GM23338 (cell line): ENCODE results near the gene SNX21. TPM values are rescaled to one million over a fixed set of nuclear protein-coding genes. Genes with fewer than 3 reads are reported as not detected.

Experiments
- ATAC-seq: fragments of 200-7000 bp; cut with Tn5 transposase; 3 replicates; pipeline ENCODE4 v1.9.1; 2020
- DNase-seq: peaks from one replicate; pipeline ENCODE4 v3.0.0-alpha.2; 2015; ENCODE audit warnings: low spot score
- H2AFZ ChIP-seq: fragments of 200-600 bp; sonication (generic); 2 replicates; pipeline ENCODE4 v1.8.0; 2016; ENCODE audit warnings: antibody characterized with exemption, mild to moderate bottlenecking, moderate library complexity
- H3F3A ChIP-seq: fragments of 200-600 bp; sonication (generic); replicated peaks from 2 replicates; pipeline ENCODE4 v1.8.0; 2017; ENCODE audit warnings: antibody characterized with exemption, mixed run types, low read depth
- H3K27ac ChIP-seq: fragments of 200-600 bp; sonication (generic); 2 replicates; pipeline ENCODE4 v1.6.1; 2016; ENCODE audit warnings: low read depth
- H3K27me3 ChIP-seq: fragments of 200-600 bp; sonication (generic); 2 replicates; pipeline ENCODE4 v1.8.0; 2016; ENCODE audit warnings: mild to moderate bottlenecking, mixed run types, moderate library complexity; ENCODE audit not compliant: insufficient read depth
- H3K36me3 ChIP-seq: fragments of 200-600 bp; sonication (generic); 2 replicates; pipeline ENCODE4 v1.8.0; 2016; ENCODE audit warnings: mild to moderate bottlenecking; ENCODE audit not compliant: insufficient read depth
- H3K4me1 ChIP-seq: fragments of 200-600 bp; sonication (generic); 2 replicates; pipeline ENCODE4 v1.8.0; 2016; ENCODE audit warnings: mild to moderate bottlenecking, moderate library complexity; ENCODE audit not compliant: insufficient read depth
- H3K4me2 ChIP-seq: fragments of 200-600 bp; sonication (generic); 2 replicates; pipeline ENCODE4 v1.7.1; 2017; ENCODE audit warnings: mixed run types
- H3K4me3 ChIP-seq: fragments of 200-600 bp; sonication (generic); 2 replicates; pipeline ENCODE4 v1.6.1; 2016; ENCODE audit warnings: mixed run types
- H3K79me2 ChIP-seq: fragments of 200-600 bp; sonication (generic); replicated peaks from 2 replicates; pipeline ENCODE4 v1.8.0; 2017; ENCODE audit warnings: mild to moderate bottlenecking; ENCODE audit not compliant: insufficient read depth
- H3K9me2 ChIP-seq: fragments of 200-600 bp; sonication (generic); 2 replicates; pipeline ENCODE4 v1.8.0; 2017; ENCODE audit not compliant: insufficient read depth
- H4K20me1 ChIP-seq: fragments of 200-600 bp; sonication (generic); replicated peaks from 2 replicates; pipeline ENCODE4 v1.8.0; 2017; ENCODE audit warnings: mild to moderate bottlenecking; ENCODE audit not compliant: insufficient read depth
- H3K27ac Mint-ChIP-seq: 2 replicates; pipeline ENCODE4 v1.8.0; 2020; ENCODE audit warnings: inconsistent platforms, mild to moderate bottlenecking, moderate library complexity, mixed read lengths
- H3K27me3 Mint-ChIP-seq: 3 replicates; pipeline ENCODE4 v1.8.0; 2022; ENCODE audit warnings: low read depth, mild to moderate bottlenecking, moderate library complexity, mixed read lengths, inconsistent platforms; ENCODE audit not compliant: insufficient read depth, poor library complexity
- H3K36me3 Mint-ChIP-seq: 3 replicates; pipeline ENCODE4 v1.8.0; 2021; ENCODE audit warnings: low read depth, mild to moderate bottlenecking, inconsistent platforms, moderate library complexity, mixed read lengths
- H3K4me1 Mint-ChIP-seq: 3 replicates; pipeline ENCODE4 v1.8.0; 2020; ENCODE audit warnings: mild to moderate bottlenecking, inconsistent platforms, mixed read lengths
- H3K4me3 Mint-ChIP-seq: 3 replicates; pipeline ENCODE4 v1.8.0; 2021; ENCODE audit warnings: moderate library complexity, mild to moderate bottlenecking, inconsistent platforms, mixed read lengths
- H3K9me3 Mint-ChIP-seq: 3 replicates; pipeline ENCODE4 v1.8.0; 2020; ENCODE audit warnings: moderate library complexity, mild to moderate bottlenecking, inconsistent platforms, mixed read lengths
- CREB1 ChIP-seq: fragments of 250-450 bp; sonication (Bioruptor Pico); IDR thresholded peaks from 2 replicates; pipeline ENCODE4 v1.5.0; 2020; ENCODE audit warnings: low read depth, mild to moderate bottlenecking, moderate library complexity
- EZH2 ChIP-seq: fragments of 200-600 bp; sonication (generic); IDR thresholded peaks from one replicate; pipeline ENCODE4 v1.8.0; 2017; ENCODE audit warnings: antibody characterized with exemption, mild to moderate bottlenecking, low read depth; ENCODE audit not compliant: unreplicated experiment
- EZH2phosphoT487 ChIP-seq: fragments of 200-600 bp; sonication (generic); IDR thresholded peaks from one replicate; pipeline ENCODE4 v1.8.1; 2018; ENCODE audit warnings: antibody characterized with exemption; ENCODE audit not compliant: unreplicated experiment
- JUNB ChIP-seq: IDR thresholded peaks from one replicate; pipeline ENCODE4 v1.6.1; 2016; ENCODE audit warnings: antibody characterized with exemption; ENCODE audit not compliant: unreplicated experiment
- NANOG ChIP-seq: IDR thresholded peaks from 2 replicates; pipeline ENCODE4 v1.6.1; 2016; ENCODE audit warnings: antibody characterized with exemption, borderline replicate concordance
- POLR2AphosphoS5 ChIP-seq: IDR thresholded peaks from 2 replicates; pipeline ENCODE4 v1.6.1; 2016; ENCODE audit warnings: antibody characterized with exemption, low read depth
- STAT1 ChIP-seq: IDR thresholded peaks from one replicate; pipeline ENCODE4 v1.6.1; 2016; ENCODE audit warnings: antibody characterized with exemption; ENCODE audit not compliant: unreplicated experiment
- ZNF114 ChIP-seq: fragments of 250-450 bp; sonication (Bioruptor Pico); IDR thresholded peaks from 2 replicates; pipeline ENCODE4 v1.5.0; 2020; ENCODE audit warnings: mild to moderate bottlenecking, moderate library complexity
- ZNF331 ChIP-seq: fragments of 250-450 bp; sonication (Bioruptor Pico); IDR thresholded peaks from 2 replicates; pipeline ENCODE4 v1.5.0; 2020; ENCODE audit warnings: low read depth, mild to moderate bottlenecking, moderate library complexity
- polyA plus RNA-seq: library from polyadenylated mRNA; unstranded; fragments of >200 nt; fragmentation: Nextera tagmentation; extraction: Ambion mirVana; gene quantifications from 2 replicates; pipeline ENCODE4 v1.2.1, GENCODE V29; 2016
- total RNA-seq: library from RNA; depleted of rRNA; stranded (reverse); fragments of >200 nt; shearing (Covaris generic); gene quantifications from 2 replicates; pipeline ENCODE4 v1.2.3, GENCODE V29; 2014
- TF ChIP-seq, protein P1 (sequence below), 2 experiments: fragments of 200-600 bp in 1 of 2; sonication (generic) in 1 of 2; conservative IDR thresholded peaks; 2 replicates each; pipeline versions ENCODE4 v1.5.1 to v1.6.1; 2016 to 2017; ENCODE audit warnings: antibody characterized with exemption in 2 of 2, low read depth in 2 of 2, mild to moderate bottlenecking in 2 of 2, moderate library complexity in 1 of 2
- TF ChIP-seq, protein P2 (sequence below): IDR thresholded peaks from one replicate; pipeline ENCODE4 v1.6.1; 2018; ENCODE audit warnings: antibody characterized with exemption; ENCODE audit not compliant: unreplicated experiment
- TF ChIP-seq, protein P3 (sequence below): IDR thresholded peaks from 2 replicates; pipeline ENCODE4 v1.6.1; 2016; ENCODE audit warnings: antibody characterized with exemption
- TF ChIP-seq, protein P4 (sequence below): fragments of 250-450 bp; sonication (Bioruptor Pico); IDR thresholded peaks from 2 replicates; pipeline ENCODE4 v1.5.0; 2020; ENCODE audit warnings: mild to moderate bottlenecking, moderate library complexity

Gene SNX21
- total and polyA plus RNA-seq, 2 experiments from 2014 or later, result 13.3 to 31.5 TPM

DNA sequence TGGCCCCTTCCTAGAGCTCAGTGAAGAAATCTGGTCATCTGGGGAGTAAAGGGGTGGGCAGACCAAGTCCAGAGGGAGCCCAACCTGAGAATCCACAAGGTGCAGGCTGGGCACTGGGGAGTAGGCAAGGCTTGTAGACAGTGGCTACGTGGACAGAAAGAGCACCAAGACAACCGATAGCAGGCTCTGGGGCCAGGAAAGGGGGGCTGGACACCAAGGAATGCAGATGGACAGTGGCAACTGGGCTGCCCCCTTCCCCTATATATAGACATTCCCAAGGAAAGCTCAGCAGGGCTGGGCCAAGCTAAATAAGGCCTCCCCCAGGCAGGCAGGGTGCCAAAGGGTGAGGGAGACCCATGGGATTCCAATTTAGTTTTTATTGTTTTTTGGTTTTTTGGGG lies 5.0 kb upstream of the SNX21 start:
- Histone ChIP-seq H3K9me2 (no peaks in the 10 kb centered on the region), H3K4me1 (peaks cover 18% of the 10 kb centered on the region; the same call in 1 of the 2 replicates), H3K4me2 (no peak overlapping the region), H3K36me3 (no peaks in the 10 kb centered on the region), H3K27ac (no peak overlapping the region), H3K79me2 (no peaks in the 10 kb centered on the region), H4K20me1 (no peaks in the 10 kb centered on the region), H3F3A (peaks cover 13% of the 10 kb centered on the region), H2AFZ (no peak overlapping the region), H3K27me3 (peaks cover 3% of the 10 kb centered on the region), H3K4me3 (no peak overlapping the region)
- Mint-ChIP-seq H3K36me3 (peaks cover 4% of the 10 kb centered on the region; the same call in 1 of the 3 replicates), H3K9me3 (no peaks in the 10 kb centered on the region; the same call in 1 of the 3 replicates), H3K4me3 (no peak overlapping the region), H3K27me3 (peaks cover 18% of the 10 kb centered on the region), H3K4me1 (peaks cover 30% of the 10 kb centered on the region), H3K27ac (0 out of 2 replicates have a peak overlapping the region, but pooled peaks have one; percentile 36)
- DNase-seq (no peak), ATAC-seq (no peak)
- TF ChIP-seq, protein P1, sequence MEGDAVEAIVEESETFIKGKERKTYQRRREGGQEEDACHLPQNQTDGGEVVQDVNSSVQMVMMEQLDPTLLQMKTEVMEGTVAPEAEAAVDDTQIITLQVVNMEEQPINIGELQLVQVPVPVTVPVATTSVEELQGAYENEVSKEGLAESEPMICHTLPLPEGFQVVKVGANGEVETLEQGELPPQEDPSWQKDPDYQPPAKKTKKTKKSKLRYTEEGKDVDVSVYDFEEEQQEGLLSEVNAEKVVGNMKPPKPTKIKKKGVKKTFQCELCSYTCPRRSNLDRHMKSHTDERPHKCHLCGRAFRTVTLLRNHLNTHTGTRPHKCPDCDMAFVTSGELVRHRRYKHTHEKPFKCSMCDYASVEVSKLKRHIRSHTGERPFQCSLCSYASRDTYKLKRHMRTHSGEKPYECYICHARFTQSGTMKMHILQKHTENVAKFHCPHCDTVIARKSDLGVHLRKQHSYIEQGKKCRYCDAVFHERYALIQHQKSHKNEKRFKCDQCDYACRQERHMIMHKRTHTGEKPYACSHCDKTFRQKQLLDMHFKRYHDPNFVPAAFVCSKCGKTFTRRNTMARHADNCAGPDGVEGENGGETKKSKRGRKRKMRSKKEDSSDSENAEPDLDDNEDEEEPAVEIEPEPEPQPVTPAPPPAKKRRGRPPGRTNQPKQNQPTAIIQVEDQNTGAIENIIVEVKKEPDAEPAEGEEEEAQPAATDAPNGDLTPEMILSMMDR (conservative IDR thresholded peaks at IDR 0.05; ENCODE audit: low read depth in 2 of 2), result no peak
- TF ChIP-seq CREB1 (no peak), ZNF331 (CRISPR knock-in tag) (no peak), EZH2 (no peak), JUNB (no peak), STAT1 (no peak), EZH2phosphoT487 (no peak), ZNF114 (CRISPR knock-in tag) (no peak), POLR2AphosphoS5 (no peak), NANOG (no peak)
- TF ChIP-seq, protein P2, sequence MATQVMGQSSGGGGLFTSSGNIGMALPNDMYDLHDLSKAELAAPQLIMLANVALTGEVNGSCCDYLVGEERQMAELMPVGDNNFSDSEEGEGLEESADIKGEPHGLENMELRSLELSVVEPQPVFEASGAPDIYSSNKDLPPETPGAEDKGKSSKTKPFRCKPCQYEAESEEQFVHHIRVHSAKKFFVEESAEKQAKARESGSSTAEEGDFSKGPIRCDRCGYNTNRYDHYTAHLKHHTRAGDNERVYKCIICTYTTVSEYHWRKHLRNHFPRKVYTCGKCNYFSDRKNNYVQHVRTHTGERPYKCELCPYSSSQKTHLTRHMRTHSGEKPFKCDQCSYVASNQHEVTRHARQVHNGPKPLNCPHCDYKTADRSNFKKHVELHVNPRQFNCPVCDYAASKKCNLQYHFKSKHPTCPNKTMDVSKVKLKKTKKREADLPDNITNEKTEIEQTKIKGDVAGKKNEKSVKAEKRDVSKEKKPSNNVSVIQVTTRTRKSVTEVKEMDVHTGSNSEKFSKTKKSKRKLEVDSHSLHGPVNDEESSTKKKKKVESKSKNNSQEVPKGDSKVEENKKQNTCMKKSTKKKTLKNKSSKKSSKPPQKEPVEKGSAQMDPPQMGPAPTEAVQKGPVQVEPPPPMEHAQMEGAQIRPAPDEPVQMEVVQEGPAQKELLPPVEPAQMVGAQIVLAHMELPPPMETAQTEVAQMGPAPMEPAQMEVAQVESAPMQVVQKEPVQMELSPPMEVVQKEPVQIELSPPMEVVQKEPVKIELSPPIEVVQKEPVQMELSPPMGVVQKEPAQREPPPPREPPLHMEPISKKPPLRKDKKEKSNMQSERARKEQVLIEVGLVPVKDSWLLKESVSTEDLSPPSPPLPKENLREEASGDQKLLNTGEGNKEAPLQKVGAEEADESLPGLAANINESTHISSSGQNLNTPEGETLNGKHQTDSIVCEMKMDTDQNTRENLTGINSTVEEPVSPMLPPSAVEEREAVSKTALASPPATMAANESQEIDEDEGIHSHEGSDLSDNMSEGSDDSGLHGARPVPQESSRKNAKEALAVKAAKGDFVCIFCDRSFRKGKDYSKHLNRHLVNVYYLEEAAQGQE, result no peak
- TF ChIP-seq, protein P3, sequence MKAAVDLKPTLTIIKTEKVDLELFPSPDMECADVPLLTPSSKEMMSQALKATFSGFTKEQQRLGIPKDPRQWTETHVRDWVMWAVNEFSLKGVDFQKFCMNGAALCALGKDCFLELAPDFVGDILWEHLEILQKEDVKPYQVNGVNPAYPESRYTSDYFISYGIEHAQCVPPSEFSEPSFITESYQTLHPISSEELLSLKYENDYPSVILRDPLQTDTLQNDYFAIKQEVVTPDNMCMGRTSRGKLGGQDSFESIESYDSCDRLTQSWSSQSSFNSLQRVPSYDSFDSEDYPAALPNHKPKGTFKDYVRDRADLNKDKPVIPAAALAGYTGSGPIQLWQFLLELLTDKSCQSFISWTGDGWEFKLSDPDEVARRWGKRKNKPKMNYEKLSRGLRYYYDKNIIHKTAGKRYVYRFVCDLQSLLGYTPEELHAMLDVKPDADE, result no peak
- TF ChIP-seq, protein P4, sequence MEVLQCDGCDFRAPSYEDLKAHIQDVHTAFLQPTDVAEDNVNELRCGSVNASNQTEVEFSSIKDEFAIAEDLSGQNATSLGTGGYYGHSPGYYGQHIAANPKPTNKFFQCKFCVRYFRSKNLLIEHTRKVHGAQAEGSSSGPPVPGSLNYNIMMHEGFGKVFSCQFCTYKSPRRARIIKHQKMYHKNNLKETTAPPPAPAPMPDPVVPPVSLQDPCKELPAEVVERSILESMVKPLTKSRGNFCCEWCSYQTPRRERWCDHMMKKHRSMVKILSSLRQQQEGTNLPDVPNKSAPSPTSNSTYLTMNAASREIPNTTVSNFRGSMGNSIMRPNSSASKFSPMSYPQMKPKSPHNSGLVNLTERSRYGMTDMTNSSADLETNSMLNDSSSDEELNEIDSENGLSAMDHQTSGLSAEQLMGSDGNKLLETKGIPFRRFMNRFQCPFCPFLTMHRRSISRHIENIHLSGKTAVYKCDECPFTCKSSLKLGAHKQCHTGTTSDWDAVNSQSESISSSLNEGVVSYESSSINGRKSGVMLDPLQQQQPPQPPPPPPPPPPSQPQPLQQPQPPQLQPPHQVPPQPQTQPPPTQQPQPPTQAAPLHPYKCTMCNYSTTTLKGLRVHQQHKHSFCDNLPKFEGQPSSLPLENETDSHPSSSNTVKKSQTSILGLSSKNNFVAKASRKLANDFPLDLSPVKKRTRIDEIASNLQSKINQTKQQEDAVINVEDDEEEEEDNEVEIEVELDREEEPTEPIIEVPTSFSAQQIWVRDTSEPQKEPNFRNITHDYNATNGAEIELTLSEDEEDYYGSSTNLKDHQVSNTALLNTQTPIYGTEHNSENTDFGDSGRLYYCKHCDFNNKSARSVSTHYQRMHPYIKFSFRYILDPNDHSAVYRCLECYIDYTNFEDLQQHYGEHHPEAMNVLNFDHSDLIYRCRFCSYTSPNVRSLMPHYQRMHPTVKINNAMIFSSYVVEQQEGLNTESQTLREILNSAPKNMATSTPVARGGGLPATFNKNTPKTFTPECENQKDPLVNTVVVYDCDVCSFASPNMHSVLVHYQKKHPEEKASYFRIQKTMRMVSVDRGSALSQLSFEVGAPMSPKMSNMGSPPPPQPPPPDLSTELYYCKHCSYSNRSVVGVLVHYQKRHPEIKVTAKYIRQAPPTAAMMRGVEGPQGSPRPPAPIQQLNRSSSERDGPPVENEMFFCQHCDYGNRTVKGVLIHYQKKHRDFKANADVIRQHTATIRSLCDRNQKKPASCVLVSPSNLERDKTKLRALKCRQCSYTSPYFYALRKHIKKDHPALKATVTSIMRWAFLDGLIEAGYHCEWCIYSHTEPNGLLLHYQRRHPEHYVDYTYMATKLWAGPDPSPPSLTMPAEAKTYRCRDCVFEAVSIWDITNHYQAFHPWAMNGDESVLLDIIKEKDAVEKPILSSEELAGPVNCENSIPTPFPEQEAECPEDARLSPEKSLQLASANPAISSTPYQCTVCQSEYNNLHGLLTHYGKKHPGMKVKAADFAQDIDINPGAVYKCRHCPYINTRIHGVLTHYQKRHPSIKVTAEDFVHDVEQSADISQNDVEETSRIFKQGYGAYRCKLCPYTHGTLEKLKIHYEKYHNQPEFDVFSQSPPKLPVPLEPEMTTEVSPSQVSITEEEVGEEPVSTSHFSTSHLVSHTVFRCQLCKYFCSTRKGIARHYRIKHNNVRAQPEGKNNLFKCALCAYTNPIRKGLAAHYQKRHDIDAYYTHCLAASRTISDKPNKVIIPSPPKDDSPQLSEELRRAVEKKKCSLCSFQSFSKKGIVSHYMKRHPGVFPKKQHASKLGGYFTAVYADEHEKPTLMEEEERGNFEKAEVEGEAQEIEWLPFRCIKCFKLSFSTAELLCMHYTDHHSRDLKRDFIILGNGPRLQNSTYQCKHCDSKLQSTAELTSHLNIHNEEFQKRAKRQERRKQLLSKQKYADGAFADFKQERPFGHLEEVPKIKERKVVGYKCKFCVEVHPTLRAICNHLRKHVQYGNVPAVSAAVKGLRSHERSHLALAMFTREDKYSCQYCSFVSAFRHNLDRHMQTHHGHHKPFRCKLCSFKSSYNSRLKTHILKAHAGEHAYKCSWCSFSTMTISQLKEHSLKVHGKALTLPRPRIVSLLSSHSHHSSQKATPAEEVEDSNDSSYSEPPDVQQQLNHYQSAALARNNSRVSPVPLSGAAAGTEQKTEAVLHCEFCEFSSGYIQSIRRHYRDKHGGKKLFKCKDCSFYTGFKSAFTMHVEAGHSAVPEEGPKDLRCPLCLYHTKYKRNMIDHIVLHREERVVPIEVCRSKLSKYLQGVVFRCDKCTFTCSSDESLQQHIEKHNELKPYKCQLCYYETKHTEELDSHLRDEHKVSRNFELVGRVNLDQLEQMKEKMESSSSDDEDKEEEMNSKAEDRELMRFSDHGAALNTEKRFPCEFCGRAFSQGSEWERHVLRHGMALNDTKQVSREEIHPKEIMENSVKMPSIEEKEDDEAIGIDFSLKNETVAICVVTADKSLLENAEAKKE, result no peak
